Spleen (tissue), 7 donors: ENCODE results near the gene EXOC4.

Experiments
- POLR2A ChIP-seq, 3 donors: fragments of 450-650 bp; IDR thresholded peaks; one replicate each; pipeline ENCODE4 v1.5.1; 2017; ENCODE audit warnings: antibody characterized with exemption in 3 of 3, mild to moderate bottlenecking in 1 of 3
- TF ChIP-seq, protein P1 (sequence below), 11 experiments: fragments of 200-600 bp in 7 of 11; fragments of 450-650 bp in 4 of 11; sonication (generic) in 4 of 11; IDR thresholded peaks in 8 of 11; conservative IDR thresholded peaks in 3 of 11; 1 replicate in 7 of 11; 2 replicates in 4 of 11; pipeline versions ENCODE4 v1.4.0 to v1.8.0; 2016 to 2021; ENCODE audit warnings: antibody characterized with exemption in 11 of 11, inconsistent platforms in 4 of 11, mild to moderate bottlenecking in 1 of 11
- donor health status: DM: no; HTN: no; CAD: no; lungs with moderate emphysema.
- donor health status: DM: no; HTN: no; CAD: no.
- donor health status: DM: no; HTN: no; CAD: no.

DNA sequence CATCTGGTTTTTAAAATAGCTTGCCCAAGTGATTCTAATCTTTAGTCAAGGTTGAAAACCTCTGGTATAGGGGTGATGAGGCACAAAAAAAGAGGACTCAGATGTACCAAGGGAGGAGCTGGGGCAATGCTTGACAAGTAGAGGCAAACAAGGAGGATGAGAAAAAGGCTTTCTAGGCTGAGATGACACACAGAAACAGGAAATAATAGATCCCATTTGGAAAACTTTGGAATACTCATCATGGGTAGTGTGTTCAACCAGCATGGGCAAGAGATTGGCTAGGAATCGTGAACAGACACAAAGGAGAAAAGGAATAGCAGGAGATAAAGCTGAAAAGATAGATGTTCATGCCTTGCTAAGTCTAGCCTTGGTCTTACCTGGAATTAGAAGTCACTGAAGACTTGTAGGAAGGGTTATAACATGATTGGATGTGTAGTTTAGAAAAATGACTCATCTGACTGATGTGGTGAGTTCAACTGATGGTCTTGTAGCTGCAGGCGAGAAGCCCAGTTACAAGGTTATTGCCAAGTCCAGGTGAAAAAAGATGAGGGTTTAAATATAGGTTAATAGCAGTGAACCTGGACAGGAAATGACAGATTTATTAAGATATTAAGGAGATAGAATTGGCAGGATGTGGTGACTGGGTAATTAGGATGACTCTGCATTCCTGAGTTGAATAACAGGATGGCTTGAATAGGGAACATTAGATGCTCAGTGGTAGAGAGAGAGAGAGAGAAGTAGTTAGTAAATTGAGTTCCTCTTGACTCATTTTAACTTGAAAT is 660.2 kb downstream of the EXOC4 start:
- TF ChIP-seq POLR2A (IDR thresholded peaks at IDR 0.05), result no peak
- TF ChIP-seq, protein P1, sequence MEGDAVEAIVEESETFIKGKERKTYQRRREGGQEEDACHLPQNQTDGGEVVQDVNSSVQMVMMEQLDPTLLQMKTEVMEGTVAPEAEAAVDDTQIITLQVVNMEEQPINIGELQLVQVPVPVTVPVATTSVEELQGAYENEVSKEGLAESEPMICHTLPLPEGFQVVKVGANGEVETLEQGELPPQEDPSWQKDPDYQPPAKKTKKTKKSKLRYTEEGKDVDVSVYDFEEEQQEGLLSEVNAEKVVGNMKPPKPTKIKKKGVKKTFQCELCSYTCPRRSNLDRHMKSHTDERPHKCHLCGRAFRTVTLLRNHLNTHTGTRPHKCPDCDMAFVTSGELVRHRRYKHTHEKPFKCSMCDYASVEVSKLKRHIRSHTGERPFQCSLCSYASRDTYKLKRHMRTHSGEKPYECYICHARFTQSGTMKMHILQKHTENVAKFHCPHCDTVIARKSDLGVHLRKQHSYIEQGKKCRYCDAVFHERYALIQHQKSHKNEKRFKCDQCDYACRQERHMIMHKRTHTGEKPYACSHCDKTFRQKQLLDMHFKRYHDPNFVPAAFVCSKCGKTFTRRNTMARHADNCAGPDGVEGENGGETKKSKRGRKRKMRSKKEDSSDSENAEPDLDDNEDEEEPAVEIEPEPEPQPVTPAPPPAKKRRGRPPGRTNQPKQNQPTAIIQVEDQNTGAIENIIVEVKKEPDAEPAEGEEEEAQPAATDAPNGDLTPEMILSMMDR (IDR thresholded peaks at IDR 0.05 in 8 of 11, conservative IDR thresholded peaks at IDR 0.05 in 3 of 11), result no peak
